Right atrium auricular region (tissue), 2 donors: Measurements from ENCODE around the gene ITPRID2. TPM values are rescaled to one million over a fixed set of nuclear protein-coding genes. Genes with fewer than 3 reads are reported as not detected.
"Not testable (repeated sequence)": the region's sequence is repeated elsewhere in the genome, so short reads cannot be mapped to it uniquely, and the experiment has no call there.

Experiments
- DNase-seq: peaks from one replicate; pipeline ENCODE4 v3.0.0-alpha.2; 2019; ENCODE audit warnings: low spot score
- H3K27ac ChIP-seq, 2 donors: fragments of 200-600 bp; sonication (generic); 1 replicate in 1 of 2; 2 replicates in 1 of 2; pipeline ENCODE4 v1.5.1; 2016 to 2019
- H3K27me3 ChIP-seq, 2 donors: fragments of 200-600 bp; sonication (generic); one replicate each; pipeline versions ENCODE4 v1.5.1 to v1.6.0; 2017 to 2019
- H3K36me3 ChIP-seq: fragments of 200-600 bp; sonication (generic); one replicate; pipeline ENCODE4 v1.5.1; 2016
- H3K4me1 ChIP-seq, 2 donors: fragments of 200-600 bp; sonication (generic); one replicate each; pipeline versions ENCODE4 v1.5.1 to v1.6.0; 2017 to 2019
- H3K4me3 ChIP-seq, 2 donors: fragments of 200-600 bp; sonication (generic); 1 replicate in 1 of 2; 2 replicates in 1 of 2; pipeline ENCODE4 v1.5.1; 2017 to 2019; ENCODE audit warnings: mild to moderate bottlenecking in 1 of 2, moderate library complexity in 1 of 2
- H3K9me3 ChIP-seq, 2 donors: fragments of 200-600 bp; sonication (generic); one replicate each; pipeline ENCODE4 v1.5.1; 2019
- CTCF ChIP-seq, 2 donors: fragments of 200-600 bp; sonication (generic); IDR thresholded peaks; one replicate each; pipeline ENCODE4 v1.5.1; 2019; ENCODE audit warnings: antibody characterized with exemption in 2 of 2
- total RNA-seq, 2 donors: library from RNA; depleted of rRNA; stranded (reverse); fragments of >200 nt; gene quantifications; one replicate each; pipeline ENCODE4 v1.1.0, GENCODE V29; 2016

The ITPRID2 gene
- total RNA-seq, 2 donors from 2014 or later = 52.0 to 56.5 TPM

GRCh38 chr2:181957668-181958067 is 66.1 kb downstream of the ITPRID2 start:
- Histone ChIP-seq H3K27me3 (no peaks in the 10 kb centered on the region), H3K4me1 (no peaks in the 10 kb centered on the region), H3K9me3 (no peaks in the 10 kb centered on the region), H3K27ac (no peak overlapping the region), H3K4me3 (no peak overlapping the region), H3K36me3 (no peaks in the 10 kb centered on the region)
- DNase-seq = no peak
- TF ChIP-seq CTCF (IDR thresholded peaks at IDR 0.05) = no peak

GRCh38 chr2:181958726-181959125 is 67.2 kb downstream of the ITPRID2 start:
- Histone ChIP-seq H3K36me3 (no peaks in the 10 kb centered on the region), H3K4me3 (no peak overlapping the region), H3K27ac (no peak overlapping the region), H3K9me3 (no peaks in the 10 kb centered on the region), H3K4me1 (no peaks in the 10 kb centered on the region), H3K27me3 (no peaks in the 10 kb centered on the region)
- no peak for DNase-seq
- no peak for TF ChIP-seq CTCF (IDR thresholded peaks at IDR 0.05)

- Histone ChIP-seq H3K36me3 (no peaks in the 10 kb centered on the region), H3K4me1 (no peaks in the 10 kb centered on the region), H3K27me3 (no peaks in the 10 kb centered on the region), H3K27ac (no peak overlapping the region), H3K9me3 (no peaks in the 10 kb centered on the region), H3K4me3 (no peak overlapping the region)
- DNase-seq = no peak
- TF ChIP-seq CTCF (IDR thresholded peaks at IDR 0.05) = no peak
Measured at GRCh38 chr2:181959508-181959907, 68.0 kb downstream of the ITPRID2 start.

GRCh38 chr2:181961167-181961566 is 69.6 kb downstream of the ITPRID2 start:
- not testable (repeated sequence) for H3K27ac ChIP-seq, H3K27me3 ChIP-seq, H3K9me3 ChIP-seq, H3K4me1 ChIP-seq, H3K36me3 ChIP-seq, DNase-seq, H3K4me3 ChIP-seq

GRCh38 chr2:181962142-181962541 is 70.6 kb downstream of the ITPRID2 start:
- Histone ChIP-seq H3K9me3 (no peaks in the 10 kb centered on the region), H3K27ac (no peak overlapping the region), H3K27me3 (no peaks in the 10 kb centered on the region), H3K4me1 (no peaks in the 10 kb centered on the region), H3K4me3 (no peak overlapping the region), H3K36me3 (no peaks in the 10 kb centered on the region)
- no peak for DNase-seq
- no peak for TF ChIP-seq CTCF (IDR thresholded peaks at IDR 0.05)

DNA sequence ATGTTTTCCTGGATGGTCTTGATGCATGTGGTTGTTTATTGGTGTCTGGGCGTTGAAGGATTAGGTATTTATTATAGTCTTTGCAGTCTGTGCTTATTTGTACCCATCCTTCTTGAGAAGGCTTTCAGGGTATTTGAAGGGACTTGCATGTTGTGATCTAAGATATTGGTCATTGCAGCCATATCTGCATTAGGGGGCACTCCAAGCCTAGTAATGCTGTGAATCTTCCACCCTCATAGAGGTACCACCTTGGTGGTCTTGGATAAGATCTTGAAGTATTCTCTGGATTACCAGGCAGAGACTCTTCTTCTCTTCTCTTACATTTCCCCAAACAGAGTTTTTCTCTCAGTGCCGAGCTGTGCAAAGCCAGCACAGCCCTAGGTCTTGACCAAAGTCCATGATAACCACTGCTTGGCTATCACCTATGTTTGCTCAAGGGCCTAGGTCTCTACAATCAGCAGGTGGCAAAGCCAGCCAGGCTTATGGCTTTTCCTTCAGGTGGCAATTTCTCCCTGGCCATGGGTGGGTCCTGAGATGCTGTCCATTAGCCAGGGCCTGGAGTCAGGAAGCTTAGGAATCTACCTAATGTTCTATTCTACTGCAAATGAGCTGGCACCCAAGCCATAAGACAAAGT is 78.7 kb downstream of the ITPRID2 start:
- no peak for DNase-seq
- H3K9me3 ChIP-seq = no peaks in the 10 kb centered on the region
- H3K36me3 ChIP-seq = no peaks in the 10 kb centered on the region
- H3K4me3 ChIP-seq = no peak overlapping the region
- no peaks in the 10 kb centered on the region for H3K4me1 ChIP-seq
- H3K27me3 ChIP-seq = no peaks in the 10 kb centered on the region
- no peak for TF ChIP-seq CTCF (IDR thresholded peaks at IDR 0.05)
- no peak overlapping the region for H3K27ac ChIP-seq
